Transverse colon (tissue), 3 donors: ENCODE results near the gene KLF2.

ENCODE experiments used
- CTCF ChIP-seq, 5 experiments: fragments of 200-600 bp in 3 of 5; fragments of 450-650 bp in 2 of 5; sonication (generic) in 3 of 5; IDR thresholded peaks; 1 replicate in 2 of 5; 2 replicates in 3 of 5; pipeline ENCODE4 v1.5.1; 2016 to 2017; ENCODE audit warnings: antibody characterized with exemption in 5 of 5, inconsistent platforms in 3 of 5, mild to moderate bottlenecking in 2 of 5, moderate library complexity in 1 of 5
- POLR2A ChIP-seq: fragments of 450-650 bp; IDR thresholded peaks from one replicate; pipeline ENCODE4 v1.6.1; 2016; ENCODE audit warnings: antibody characterized with exemption, mild to moderate bottlenecking, moderate library complexity

GRCh38 chr19:16340654-16341053 lies 16.0 kb downstream of the KLF2 start:
- TF ChIP-seq CTCF (IDR thresholded peaks at IDR 0.05): no peak
- no peak for TF ChIP-seq POLR2A
